Stimulated activated CD8-positive, alpha-beta memory T cell treated with anti-CD3 and anti-CD28 coated beads, Interleukin-4, amount 100 ng/mL, for 1 hour (primary cell): ENCODE data around the gene ADGRB3.

Experiments
- DNase-seq, 2 donors: peaks; one replicate each; pipeline ENCODE4 v3.0.0-alpha.2; 2020; ENCODE audit warnings: low read depth in 2 of 2, low spot score in 1 of 2

ADGRB3 gene

GRCh38 chr6:68701159-68701558 lies 66.1 kb downstream of the ADGRB3 start:
- no peak for DNase-seq

- no peak for DNase-seq
Measured at GRCh38 chr6:68704485-68704884, 69.4 kb downstream of the ADGRB3 start.

- DNase-seq, result no peak
Measured at GRCh38 chr6:68709091-68709490, 74.0 kb downstream of the ADGRB3 start.

GRCh38 chr6:68709882-68710281 lies 74.8 kb downstream of the ADGRB3 start:
- no peak for DNase-seq

- DNase-seq, result no peak
Measured at GRCh38 chr6:68710496-68710895, 75.4 kb downstream of the ADGRB3 start.

- DNase-seq, result no peak
Measured at GRCh38 chr6:68710916-68711315, 75.8 kb downstream of the ADGRB3 start.

GRCh38 chr6:68711386-68712000 lies 76.4 kb downstream of the ADGRB3 start:
- DNase-seq, result no peak

GRCh38 chr6:68716620-68717019 lies 81.5 kb downstream of the ADGRB3 start:
- DNase-seq, result no peak

GRCh38 chr6:68718385-68719073 lies 83.4 kb downstream of the ADGRB3 start:
- DNase-seq, result no peak

- DNase-seq, result no peak
Measured at GRCh38 chr6:68719761-68720160, 84.7 kb downstream of the ADGRB3 start.

GRCh38 chr6:68722891-68723527 lies 87.9 kb downstream of the ADGRB3 start:
- DNase-seq, result no peak

GRCh38 chr6:68724060-68724459 lies 89.0 kb downstream of the ADGRB3 start:
- DNase-seq, result no peak

- DNase-seq, result no peak
Measured at GRCh38 chr6:68726337-68726736, 91.3 kb downstream of the ADGRB3 start.

- no peak for DNase-seq
Measured at GRCh38 chr6:68726992-68727391, 91.9 kb downstream of the ADGRB3 start.

- DNase-seq, result no peak
Measured at GRCh38 chr6:68727699-68728098, 92.6 kb downstream of the ADGRB3 start.

- no peak for DNase-seq
Measured at GRCh38 chr6:68728159-68728979, 93.3 kb downstream of the ADGRB3 start.

GRCh38 chr6:68729377-68729903 lies 94.4 kb downstream of the ADGRB3 start:
- DNase-seq, result no peak

GRCh38 chr6:68730291-68731054 lies 95.4 kb downstream of the ADGRB3 start:
- DNase-seq, result no peak

GRCh38 chr6:68732423-68732822 lies 97.3 kb downstream of the ADGRB3 start:
- DNase-seq, result no peak

- DNase-seq, result no peak
Measured at GRCh38 chr6:68735866-68736265, 100.8 kb downstream of the ADGRB3 start.

- DNase-seq, result no peak
Measured at GRCh38 chr6:68737061-68737460, 102.0 kb downstream of the ADGRB3 start.
